Measurements from ENCODE around the gene SPATA13.

The SPATA13 gene

DNA sequence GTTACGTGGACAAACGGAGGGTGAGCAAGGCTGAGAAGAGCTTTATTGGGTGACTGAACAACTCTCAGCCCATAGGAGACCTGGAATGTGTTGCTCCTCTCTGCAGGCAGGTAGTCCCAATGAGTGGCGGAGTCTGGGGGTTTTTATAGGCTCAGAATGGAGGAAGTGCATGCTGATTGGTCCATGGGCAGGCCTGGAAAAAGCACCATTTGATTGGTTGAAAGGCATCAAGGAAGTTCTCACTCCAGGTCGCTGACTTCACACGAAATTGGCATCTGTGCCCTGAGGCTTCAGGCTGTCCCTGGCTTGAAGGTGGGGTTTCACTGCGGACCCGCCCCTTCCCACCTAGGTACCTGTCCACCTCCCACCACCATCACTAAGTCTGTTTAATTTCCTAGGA is 65.4 kb downstream of the SPATA13 start:
- DNase-seq = no peak

DNA sequence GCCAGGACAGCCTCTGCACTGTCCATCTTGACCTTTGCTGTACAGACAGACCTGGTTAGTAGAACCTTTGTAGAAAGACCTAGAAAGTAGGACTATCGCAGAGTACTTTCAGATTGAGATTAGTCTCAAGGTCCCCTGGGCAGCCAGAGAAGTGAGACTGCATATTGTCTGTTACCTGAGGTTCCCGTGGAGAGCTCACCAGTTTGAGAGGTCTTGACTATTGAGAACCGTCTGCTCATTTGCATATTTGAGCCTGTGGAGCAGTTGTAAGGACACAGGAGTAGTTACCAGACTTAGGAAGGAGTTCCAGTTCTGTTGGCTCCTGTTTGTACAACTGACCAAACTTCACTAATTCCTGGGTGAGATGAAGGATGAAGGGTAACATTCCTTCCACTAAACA is 66.2 kb downstream of the SPATA13 start:
- no peak for DNase-seq

DNA sequence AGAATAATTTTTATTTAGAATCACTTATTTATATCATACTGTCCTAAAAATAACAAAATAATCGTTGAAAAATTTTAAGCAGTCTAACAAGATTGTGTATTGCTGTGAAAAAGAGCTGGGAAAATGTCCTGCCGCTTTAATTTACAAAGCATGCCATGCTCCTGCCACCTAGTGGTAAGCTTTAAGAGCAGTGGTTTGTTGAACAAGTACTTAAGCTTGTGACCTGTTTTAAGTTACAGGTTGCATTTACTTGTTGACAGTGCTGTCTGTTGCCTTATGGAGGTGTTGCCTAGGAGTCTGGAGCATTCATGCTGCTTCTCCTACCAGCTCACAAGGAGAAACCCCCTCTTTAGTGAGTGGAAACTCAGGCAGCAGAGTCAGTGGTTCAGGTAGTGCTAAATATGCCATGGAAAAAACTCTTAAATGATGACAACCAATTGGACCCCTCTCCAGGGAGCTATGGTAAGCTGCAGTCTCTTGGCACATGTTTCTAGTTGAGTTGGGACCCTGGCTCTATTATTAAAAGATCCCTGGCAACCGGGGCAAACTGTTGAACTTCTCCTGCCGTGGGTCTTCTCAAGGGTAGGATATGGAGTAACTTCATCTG is 68.4 kb downstream of the SPATA13 start:
- peak; percentile 23 to 41 for DNase-seq

DNA sequence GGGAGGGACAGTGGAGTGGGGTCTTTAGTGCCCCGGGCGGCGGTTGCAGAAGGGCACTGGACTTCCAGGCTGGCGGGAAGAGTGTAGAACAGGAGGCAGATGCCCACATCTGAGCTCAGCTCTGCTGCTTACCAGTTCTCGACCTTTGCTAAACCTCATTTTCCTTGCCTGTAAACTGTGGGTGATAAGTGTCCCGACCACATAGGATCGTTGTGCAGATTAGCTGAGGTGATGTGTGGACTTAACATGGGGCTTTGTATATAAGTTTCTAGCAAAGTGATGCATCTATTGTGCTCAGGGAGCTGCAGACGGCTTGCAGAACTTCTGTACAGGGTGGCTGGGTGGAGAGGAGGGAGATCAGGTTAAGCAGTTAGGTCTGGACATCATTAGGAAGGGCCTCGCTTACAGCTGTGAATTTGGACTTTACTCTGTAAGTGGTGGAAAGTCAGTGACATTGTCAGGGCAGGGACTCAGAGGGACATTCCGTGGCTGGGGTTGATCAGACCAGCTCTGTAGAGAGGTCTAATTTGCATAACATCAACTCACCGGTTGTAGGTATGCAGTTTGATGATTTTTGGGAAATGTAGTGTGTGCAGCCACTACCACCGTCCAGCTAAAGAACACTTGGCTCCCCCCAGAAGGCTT is 70.0 kb downstream of the SPATA13 start:
- no peak for DNase-seq

DNA sequence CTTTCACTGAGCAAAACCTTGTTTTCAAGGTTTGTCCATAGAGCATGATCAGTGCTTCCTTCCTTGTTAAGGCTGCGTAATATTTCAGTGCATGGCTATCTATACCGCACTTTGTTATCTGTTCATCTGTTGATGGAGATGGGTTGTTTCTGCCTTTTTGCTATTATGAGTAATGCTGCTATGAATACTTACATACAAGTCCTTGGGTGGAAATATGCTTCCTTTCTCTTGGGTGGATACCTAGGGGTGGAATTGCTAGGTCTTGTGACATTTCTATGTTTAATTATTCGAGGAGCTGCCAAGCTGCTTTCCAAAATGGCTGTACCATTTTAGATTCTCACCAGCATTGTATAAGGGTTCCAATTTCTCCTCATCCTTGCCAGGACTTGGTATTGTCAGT is 70.9 kb downstream of the SPATA13 start:
- DNase-seq = no peak

DNA sequence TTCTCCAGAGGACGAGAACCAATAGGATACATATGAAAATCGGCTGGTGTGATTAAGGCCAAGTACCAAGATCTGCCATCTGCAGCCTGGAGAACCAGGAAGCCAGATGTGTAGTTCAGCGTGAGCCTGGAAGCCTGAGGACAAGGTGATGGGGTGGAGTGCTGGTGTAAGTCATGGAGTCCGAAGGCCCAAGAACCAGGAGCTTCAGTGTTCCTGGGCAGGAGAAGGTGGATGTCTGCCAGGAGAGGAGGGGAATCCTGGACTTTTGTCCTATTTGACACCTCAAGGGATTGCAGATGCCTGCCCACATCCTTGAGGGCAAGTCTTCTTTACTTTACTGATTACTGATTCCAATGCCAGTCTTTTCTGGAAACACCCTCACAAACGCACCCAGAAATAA is 71.5 kb downstream of the SPATA13 start:
- DNase-seq = no peak

DNA sequence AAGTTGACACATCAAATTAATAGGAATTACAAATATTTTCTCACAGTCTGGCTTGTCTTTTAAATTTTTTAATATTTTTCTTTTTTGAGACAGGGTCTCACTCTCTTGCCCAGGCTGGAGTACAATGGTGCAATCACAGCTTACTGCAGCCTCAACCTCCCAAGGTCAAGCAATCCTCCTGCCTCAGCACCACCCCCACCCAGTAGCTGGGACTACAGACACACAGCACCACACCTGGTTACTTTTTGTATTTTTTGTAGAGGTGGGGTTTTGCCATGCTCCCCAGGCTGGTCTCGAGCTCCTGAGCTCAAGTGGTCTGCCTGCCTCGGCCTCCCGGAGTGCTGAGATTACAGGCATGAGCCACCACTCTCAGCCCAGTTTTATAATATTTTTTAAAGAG is 72.0 kb downstream of the SPATA13 start:
- DNase-seq = no peak

DNA sequence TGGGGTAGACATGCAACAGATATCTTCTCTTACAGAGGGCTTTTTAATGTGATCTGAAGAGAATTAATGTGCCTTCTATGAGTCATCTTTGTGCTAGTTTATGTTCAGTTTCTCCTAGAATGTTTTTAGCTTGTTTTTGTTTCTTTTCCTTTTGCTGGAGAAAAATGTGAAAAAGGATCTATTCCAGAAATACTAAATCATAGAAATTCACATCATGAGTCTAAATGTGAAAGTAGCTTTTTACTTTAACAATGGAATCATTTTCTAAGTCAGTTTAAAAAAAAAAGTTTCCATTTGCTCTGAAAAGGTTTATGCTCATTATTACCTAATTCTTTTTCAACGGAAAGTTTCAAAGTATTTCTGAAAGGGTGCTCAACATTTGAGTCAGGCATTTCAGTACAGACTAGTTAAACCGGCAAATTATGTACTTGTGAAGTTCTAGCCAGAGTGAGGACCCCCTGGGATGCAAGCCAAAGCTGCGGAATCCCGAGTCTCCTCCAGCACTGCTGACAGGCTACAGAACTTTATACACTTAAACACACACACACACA is 72.9 kb downstream of the SPATA13 start:
- DNase-seq = no peak

DNA sequence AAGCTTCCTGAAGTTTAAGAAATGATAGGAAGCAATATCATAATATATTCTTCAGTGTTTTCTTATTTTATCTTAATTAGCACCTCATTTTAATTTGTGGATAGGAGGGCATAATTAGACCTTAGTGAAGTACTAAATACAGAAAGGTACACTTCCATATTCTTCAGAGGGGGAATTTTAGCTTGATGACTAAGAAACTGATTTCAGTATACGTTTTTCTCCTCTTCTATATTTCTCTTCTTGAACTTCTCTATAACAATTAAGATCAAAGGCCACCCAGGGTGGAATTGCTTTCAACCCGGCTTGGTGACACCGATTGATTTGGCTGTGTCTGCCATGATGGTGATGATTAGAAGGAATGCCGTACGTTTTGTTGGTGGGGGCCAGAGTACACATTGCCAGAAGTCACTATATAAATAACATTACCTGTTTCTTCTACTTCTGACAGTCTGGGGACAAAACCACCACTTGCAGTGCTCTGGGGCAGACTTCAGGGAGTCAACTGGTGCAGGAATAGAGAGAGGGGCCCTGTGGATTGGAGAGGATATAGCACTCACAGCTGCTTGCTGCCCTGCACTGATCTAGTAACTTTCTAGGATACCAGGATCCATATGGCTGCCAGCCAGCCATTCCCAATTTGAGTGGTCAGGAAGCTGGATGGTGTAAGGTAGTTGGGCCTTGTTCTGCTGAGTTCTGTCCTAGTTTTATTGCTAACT is 73.8 kb downstream of the SPATA13 start:
- DNase-seq = no peak

DNA sequence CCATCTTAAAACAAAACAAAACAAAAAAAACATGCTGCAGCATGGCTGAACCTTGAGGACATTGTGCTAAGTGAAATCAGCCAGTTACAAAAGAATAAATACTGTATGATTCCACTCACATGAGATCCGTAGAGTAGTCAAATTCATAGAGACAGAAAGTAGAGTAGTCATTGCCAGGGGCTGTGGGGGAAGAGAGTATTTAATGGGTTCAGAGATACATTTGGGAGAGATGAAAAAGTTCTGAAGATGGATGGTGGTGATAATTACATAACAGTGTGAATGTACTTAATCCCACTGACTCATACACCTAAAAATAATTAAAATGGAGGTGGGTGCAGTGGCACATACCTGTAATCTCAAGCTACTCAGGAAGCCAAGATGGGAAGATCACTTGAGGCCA is 76.8 kb downstream of the SPATA13 start:
- DNase-seq = no peak

DNA sequence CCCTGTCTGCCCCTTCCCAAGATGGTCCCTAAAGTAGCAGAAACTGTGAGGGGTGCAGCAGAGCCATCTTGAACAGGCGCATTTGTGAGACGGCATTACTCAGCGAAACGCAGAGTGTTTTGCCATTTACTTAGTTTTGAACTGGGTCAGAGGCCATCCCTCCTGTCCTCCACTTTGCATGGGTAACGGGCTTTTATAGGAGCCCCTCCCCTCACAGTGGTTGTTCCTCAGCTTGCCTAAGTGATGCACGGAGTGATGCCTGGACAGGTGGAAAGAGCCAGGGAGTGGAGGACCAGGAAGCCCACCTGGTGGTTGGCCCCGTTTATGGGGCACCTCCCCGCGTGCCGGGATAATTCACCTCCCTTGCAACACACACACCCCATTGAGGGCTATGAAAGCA is 80.8 kb downstream of the SPATA13 start:
- no peak for DNase-seq

DNA sequence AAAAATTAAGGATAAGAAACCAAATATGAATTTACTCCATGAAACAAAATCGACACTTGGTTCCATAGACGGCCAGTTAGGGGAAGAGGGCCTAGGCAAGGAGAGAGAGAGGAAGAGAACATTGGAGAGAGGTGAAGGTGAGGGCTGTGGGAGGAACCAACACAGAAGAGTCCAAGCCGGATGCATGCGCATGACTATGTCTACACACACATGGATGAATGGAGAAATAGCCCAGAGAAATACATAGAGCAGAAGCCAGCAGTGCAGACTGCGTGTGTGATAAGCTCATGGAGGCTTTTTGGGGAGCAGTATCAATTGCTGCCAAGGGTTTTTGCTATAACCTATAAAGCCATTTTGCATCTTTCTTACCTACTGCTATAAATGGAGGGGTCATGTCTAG is 81.6 kb downstream of the SPATA13 start:
- DNase-seq = no peak

DNA sequence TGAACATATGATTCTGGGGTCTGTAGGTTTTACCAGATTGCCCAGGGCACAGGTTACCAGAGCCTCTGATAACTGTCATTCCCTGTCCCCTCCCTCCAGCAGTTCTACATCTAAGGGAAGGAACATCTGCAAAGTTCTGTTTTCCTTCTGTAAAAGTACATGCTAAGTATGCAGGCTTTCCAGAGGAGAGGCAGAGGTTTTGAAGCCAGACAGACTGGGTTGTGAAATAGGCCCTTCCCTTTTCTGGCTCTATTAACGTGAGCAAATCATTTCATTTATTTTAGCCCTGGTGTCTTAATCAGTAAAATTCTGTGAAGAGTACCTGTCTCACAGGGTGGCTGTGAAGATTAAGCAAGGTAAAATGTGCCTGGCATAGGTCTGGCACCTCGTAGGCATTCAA is 82.8 kb downstream of the SPATA13 start:
- no peak for DNase-seq

DNA sequence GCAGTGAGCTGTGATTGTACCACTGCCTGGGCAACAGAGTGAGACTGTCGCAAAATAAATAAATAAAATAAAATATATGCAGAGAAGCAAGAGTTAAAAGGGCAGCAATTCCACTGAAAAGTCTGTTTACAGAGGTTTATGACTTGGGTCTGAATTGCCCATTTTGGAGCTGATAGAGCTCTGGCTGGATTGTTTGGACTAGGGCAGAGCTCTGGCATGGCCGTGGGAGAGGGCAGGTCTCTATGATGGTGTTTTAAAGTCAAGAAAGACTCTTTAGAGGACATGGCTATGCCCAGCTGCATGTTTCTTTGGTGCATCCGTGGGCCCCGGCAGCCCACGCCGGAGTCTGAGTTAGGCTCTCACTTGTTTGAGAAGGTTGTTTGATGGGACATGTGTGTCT is 84.3 kb downstream of the SPATA13 start:
- no peak for DNase-seq

DNA sequence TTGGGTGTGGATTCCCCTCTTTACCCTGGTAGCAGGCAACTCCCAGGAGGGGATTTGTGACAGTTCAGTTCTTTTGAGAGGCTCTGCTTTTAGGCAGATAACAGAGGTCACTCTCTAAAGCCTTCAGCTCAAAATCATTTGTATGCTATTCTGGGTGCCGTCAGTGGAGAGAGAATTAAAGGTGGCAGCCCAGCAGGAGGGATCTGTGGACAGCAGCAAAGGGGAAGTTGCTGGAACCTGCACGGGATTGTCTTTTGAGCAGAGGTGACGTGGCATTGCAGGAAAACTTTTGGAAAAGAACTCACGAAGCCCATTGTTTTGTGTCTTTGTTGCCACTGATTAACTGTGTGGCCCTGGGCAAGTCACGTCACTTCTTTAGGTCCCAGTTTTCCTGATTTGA is 86.5 kb downstream of the SPATA13 start:
- no peak for DNase-seq

DNA sequence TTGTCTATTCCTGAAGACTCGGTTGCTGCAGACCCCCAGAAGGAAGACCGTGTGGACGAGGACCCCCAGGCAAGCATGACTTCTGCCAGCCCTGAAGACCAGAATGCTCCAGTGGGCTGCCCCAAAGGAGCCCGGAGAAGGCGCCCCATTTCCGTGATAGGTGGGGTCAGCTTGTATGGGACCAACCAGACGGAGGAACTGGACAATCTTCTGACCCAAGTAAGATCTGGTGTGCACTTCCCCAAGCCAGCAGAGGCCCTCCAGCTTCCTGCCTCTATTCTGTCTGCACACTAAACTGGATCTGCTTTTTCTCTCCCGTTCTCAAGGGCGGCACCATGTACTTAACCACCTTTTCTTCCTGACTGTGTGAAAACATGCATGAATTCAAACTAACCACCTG is 89.1 kb downstream of the SPATA13 start:
- DNase-seq = no peak

DNA sequence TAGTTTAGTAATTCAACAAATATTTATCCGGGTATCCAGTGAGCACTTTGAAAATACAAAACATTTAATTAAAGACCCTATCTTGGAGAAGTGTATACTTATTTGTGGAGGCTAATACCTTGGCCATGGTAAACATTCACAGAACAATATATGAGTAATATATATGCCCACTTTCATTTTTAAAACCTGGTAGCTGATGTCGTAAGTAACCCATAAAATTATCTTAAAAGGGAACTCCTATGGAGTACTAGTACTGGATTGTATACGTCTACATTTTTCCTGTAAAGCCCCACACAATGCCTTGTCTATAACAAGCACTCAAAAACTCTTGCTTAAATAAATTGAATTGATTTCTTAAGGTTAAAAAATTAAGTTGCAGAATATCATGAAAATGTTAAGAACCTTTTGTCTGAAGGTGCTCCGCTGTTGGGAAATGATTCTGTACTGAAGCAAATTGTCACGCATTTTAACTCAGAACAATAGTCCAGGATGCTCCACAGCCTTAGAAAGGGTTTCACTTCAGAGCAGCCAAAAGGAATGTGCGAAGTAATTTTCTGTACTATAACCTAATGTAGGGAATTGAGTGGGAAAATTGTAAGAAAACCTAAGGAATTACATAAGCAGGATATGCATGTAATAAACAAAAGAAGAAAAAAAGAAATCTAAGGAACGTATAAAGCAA is 90.0 kb downstream of the SPATA13 start:
- no peak for DNase-seq

DNA sequence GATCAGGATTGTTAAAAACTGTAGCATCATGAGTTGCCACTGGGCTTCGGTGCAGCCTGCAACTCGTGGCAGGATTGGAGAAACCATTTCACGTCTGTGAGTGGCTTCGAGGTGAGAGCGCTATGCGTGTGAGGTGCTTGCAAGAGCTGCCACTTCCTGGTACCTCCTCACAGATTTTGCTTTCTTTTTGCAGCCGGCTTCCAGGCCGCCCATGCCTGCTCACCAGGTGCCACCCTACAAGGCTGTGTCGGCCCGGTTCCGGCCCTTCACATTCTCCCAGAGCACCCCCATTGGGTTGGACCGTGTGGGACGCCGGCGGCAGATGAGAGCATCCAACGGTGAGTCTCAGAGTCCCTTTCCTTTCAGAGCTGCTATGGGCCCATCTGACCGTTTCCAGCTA is 91.0 kb downstream of the SPATA13 start:
- DNase-seq = peak; percentile 76 to 78

DNA sequence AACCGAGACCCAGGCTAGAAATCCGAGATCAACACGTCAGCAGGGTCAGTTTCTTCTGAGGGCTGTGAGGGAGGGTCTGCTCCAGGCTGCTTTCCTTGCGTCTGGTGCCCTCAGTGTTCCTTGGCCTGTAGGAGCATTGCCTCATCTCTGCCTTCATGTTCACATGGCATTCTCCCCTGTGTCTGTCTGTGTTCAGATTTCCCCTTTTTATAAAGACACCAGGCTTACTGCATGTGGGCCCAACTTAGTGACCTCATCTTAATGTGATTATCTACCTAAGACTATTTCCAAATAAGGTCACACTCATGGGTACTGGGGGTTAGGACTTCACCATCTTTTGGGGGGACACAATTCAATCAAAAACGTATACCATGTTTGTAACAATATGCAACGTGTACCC is 91.6 kb downstream of the SPATA13 start:
- DNase-seq = peak in 1 of 2 donors; percentile 44

DNA sequence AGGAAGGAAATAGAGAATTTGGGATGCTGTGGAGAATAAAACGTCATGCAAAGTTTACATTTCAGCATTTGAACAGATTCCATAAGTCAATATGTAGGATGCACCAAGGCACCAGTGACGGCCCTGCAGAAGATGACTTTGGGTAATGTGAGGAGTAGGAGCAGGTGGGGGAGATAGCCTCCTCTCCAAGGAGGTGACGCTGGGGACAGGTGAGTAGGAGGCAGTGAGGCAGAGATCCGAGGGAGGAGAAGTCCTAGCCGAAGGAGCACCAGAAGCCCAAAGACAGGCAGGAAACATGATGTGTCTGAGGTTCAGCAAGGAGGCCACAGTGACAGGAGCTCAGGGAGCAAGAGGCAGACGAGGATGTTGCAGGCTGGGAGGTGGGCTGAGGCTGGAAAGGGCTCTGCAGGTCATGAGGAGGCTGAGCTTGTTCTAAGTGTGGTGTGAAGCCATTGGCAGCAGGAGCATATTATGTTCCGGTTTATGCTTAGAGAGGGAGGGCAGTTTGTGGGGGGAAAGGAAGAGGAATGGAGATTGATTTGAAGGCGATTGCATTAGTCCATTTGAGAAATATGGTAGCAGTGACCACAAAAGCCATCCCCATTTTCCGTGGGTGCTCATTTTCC is 93.1 kb downstream of the SPATA13 start:
- no peak for DNase-seq

DNA sequence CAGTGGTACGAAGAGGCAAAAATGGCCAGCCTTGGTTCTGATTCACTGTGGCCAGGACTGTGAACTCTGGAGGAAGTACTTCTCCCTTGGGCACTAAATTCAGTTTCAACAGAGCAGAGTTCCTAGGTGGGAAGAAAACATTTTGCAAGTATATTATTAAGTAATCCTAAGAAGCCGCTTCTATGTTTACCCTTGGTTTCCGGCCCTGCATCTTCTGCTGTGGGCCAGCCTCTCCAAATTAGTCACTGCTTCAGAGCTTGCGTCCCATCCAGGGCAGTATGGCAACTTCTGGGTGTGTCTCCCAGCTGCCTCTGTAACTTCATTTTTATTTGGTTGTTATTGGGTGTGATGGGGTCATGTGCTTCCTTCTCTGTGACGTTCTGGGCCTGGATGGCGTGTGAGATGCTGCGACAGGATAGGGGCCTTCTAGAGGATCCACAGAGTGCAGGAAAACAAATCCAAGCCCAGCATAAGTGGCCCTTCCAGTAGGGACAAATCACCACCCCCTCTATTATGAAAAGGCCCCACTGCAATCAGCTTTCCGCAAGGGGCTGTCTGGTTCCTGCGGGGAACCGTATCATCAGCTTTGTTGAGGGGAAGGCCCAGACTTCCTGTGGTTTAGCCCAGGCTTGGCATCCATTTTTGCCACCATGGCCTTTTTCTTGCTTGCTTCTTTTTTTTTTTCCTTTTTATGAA is 93.8 kb downstream of the SPATA13 start:
- peak; percentile 54 to 60 for DNase-seq

DNA sequence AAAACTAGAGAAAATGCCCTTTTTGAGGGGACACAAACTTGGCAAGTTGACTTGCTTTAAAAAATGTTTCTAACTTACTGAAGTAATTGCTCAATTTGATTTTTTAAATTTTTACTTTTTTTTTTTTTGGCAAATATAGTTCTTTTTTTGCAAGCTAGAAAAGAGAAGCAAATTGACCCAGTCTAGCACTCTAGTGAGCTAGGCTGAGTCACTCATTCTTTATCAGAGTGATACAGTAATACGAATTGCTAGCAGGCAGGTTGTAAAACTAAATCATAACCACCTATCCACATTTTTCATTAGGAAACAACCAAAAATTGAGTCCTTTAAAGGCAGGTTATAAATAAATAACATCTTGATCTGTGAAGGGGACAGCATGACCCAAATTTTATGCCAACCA is 97.0 kb downstream of the SPATA13 start:
- no peak for DNase-seq

DNA sequence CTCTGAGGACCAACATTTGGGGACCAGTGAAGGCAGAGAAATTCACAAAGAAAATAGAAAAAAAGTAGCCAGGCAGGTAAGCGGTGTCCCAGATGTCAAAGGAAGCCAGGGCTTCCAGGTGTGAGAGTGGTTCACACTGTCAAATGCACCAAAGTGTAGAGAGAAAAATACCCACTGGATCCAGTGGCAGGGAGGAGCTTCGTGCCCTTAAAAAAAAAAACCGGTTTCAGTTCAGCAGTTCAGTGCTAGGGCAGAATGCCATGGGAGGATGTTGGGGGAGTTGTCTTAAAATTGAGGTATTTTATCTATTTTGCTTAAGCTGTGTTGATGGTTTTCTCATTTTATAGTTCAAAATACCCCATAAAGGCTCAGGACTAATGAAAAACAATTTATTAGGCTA is 101.0 kb downstream of the SPATA13 start:
- no peak for DNase-seq
